ENCODE measurements around the gene TSHZ2.

The TSHZ2 gene

GRCh38 chr20:53174454-53174853, 202.3 kb downstream of the TSHZ2 start:
- no peak for DNase-seq (ENCODE audit: insufficient read length, low spot score)
- FAIRE-seq, result no peak
- no peak for TF ChIP-seq POLR2A (IDR thresholded peaks at IDR 0.05; ENCODE audit: low read depth, low read length)

- TF ChIP-seq POLR2A (IDR thresholded peaks at IDR 0.05; ENCODE audit: low read depth, low read length), result no peak
- FAIRE-seq, result no peak
These were observed 203.1 kb downstream of the TSHZ2 start for GRCh38 chr20:53175135-53175780.

GRCh38 chr20:53176134-53176533, 204.0 kb downstream of the TSHZ2 start:
- DNase-seq (ENCODE audit: insufficient read length, low spot score), result no peak
- no peak for TF ChIP-seq POLR2A (IDR thresholded peaks at IDR 0.05; ENCODE audit: low read depth, low read length)
- no peak for FAIRE-seq

More at GRCh38 chr20:53175135-53175780, 203.1 kb downstream of the TSHZ2 start:
- DNase-seq (ENCODE audit: insufficient read length, low spot score), result no peak

GRCh38 chr20:53177687-53178086, 205.5 kb downstream of the TSHZ2 start:
- no peak for TF ChIP-seq POLR2A (IDR thresholded peaks at IDR 0.05; ENCODE audit: low read depth, low read length)
- FAIRE-seq (no peak), DNase-seq (ENCODE audit: insufficient read length, low spot score) (no peak)

- FAIRE-seq, result no peak
- no peak for DNase-seq (ENCODE audit: insufficient read length, low spot score)
- no peak for TF ChIP-seq POLR2A (IDR thresholded peaks at IDR 0.05; ENCODE audit: low read depth, low read length)
These were observed 207.6 kb downstream of the TSHZ2 start for GRCh38 chr20:53179749-53180148.

GRCh38 chr20:53180928-53181362, 208.8 kb downstream of the TSHZ2 start:
- no peak for TF ChIP-seq POLR2A (IDR thresholded peaks at IDR 0.05; ENCODE audit: low read depth, low read length)
- FAIRE-seq (no peak), DNase-seq (ENCODE audit: insufficient read length, low spot score) (no peak)

- TF ChIP-seq POLR2A (IDR thresholded peaks at IDR 0.05; ENCODE audit: low read depth, low read length), result no peak
- FAIRE-seq (no peak), DNase-seq (ENCODE audit: insufficient read length, low spot score) (no peak)
These were observed 209.8 kb downstream of the TSHZ2 start for GRCh38 chr20:53181866-53182376.

GRCh38 chr20:53183181-53183580, 211.0 kb downstream of the TSHZ2 start:
- FAIRE-seq (no peak), DNase-seq (ENCODE audit: insufficient read length, low spot score) (no peak)
- TF ChIP-seq POLR2A (IDR thresholded peaks at IDR 0.05; ENCODE audit: low read depth, low read length), result no peak

GRCh38 chr20:53186635-53187034, 214.5 kb downstream of the TSHZ2 start:
- DNase-seq (ENCODE audit: insufficient read length, low spot score) (no peak), FAIRE-seq (no peak)
- no peak for TF ChIP-seq POLR2A (IDR thresholded peaks at IDR 0.05; ENCODE audit: low read depth, low read length)

GRCh38 chr20:53187392-53188068, 215.4 kb downstream of the TSHZ2 start:
- DNase-seq (ENCODE audit: insufficient read length, low spot score) (no peak), FAIRE-seq (no peak)
- TF ChIP-seq POLR2A (IDR thresholded peaks at IDR 0.05; ENCODE audit: low read depth, low read length), result no peak

- TF ChIP-seq POLR2A (IDR thresholded peaks at IDR 0.05; ENCODE audit: low read depth, low read length), result no peak
- DNase-seq (ENCODE audit: insufficient read length, low spot score) (no peak), FAIRE-seq (no peak)
These were observed 218.1 kb downstream of the TSHZ2 start for GRCh38 chr20:53190225-53190624.

- no peak for TF ChIP-seq POLR2A (IDR thresholded peaks at IDR 0.05; ENCODE audit: low read depth, low read length)
- FAIRE-seq, result no peak
These were observed 219.8 kb downstream of the TSHZ2 start for GRCh38 chr20:53191957-53192356.

GRCh38 chr20:53194306-53195290, 222.4 kb downstream of the TSHZ2 start:
- no peak for FAIRE-seq
- no peak for TF ChIP-seq POLR2A (IDR thresholded peaks at IDR 0.05; ENCODE audit: low read depth, low read length)
- no peak for DNase-seq (ENCODE audit: insufficient read length, low spot score)

More at GRCh38 chr20:53191957-53192356, 219.8 kb downstream of the TSHZ2 start:
- no peak for DNase-seq (ENCODE audit: insufficient read length, low spot score)

Measured in H54 (cell line).